ENCODE results near the gene XPO5.
"Not testable (repeated sequence)": the region's sequence is repeated elsewhere in the genome, so short reads cannot be mapped to it uniquely, and the experiment has no call there.

DNA sequence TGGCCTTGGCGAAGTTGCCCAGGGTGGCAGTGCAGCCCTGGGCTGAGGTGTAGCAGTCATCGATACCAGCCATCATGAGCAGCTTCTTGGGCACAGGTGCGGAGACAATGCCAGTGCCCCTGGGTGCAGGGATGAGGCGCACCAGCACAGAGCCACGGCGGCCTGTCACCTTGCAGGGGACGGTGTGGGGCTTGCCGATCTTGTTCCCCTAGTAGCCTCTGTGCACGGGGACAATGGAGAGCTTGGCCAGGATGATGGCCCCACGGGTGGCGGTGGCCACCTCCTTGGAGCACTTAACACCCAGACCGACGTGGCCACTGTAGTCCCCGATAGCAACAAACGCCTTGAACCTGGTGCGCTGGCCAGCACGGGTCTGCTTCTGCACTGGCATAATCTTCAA is 36.9 kb downstream of the XPO5 start:
- TF ChIP-seq YY1 (IDR thresholded peaks at IDR 0.05; ENCODE audit: insufficient read depth, insufficient read length); SUZ12 (IDR thresholded peaks at IDR 0.05; ENCODE audit: extremely low read depth, insufficient read depth, insufficient read length): not testable (repeated sequence)
